HuH-7.5 (cell line): ENCODE measurements around the gene GPC5.
"Not testable (repeated sequence)": the region's sequence is repeated elsewhere in the genome, so short reads cannot be mapped to it uniquely, and the experiment has no call there.

Experiments used
- DNase-seq: peaks from one replicate; pipeline ENCODE4 v3.0.0; 2011; ENCODE audit warnings: low spot score

Gene GPC5

GRCh38 chr13:92657565-92657964 is 1259.1 kb downstream of the GPC5 start:
- DNase-seq, result no peak

- DNase-seq, result no peak
Observed at GRCh38 chr13:92658293-92658692, 1259.9 kb downstream of the GPC5 start.

DNA sequence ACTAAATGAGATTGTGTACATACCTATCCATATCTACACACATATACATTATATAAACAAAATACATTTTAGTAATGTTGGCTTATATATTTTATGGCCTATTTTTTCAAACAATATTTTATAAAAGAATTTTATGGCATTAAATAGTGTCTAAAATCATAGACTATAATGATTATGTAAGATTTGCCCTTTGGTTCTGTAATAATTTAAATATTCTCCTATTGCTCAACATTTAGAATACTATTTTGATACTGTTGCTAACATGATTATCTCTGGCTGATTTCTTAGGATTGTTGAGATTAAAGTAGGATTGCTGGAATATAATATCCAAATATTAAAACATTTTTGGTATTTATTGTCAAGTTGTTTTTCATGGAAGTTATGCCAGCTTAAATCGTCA is 1263.0 kb downstream of the GPC5 start:
- DNase-seq, result no peak

DNA sequence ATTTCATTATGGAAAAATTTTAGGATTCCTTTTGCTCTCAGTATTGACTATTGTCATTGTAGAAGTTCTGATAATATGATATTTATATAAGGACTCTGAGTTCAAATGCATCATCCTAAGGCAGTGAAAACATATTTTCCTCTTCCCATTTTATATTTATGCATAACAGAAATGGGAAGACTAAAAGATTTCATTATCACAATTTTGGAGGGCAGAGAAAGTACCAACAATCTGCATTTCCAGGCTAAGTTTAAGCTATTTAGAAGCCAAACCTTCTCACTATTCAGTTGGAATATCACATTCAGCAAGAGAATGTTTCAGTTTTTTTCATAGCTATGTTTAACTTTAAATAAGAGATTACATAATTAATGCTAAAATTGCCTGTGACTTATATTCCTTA is 1269.7 kb downstream of the GPC5 start:
- DNase-seq, result no peak

GRCh38 chr13:92670096-92670495 is 1271.7 kb downstream of the GPC5 start:
- no peak for DNase-seq

- no peak for DNase-seq
Observed at GRCh38 chr13:92671821-92672220, 1273.4 kb downstream of the GPC5 start.

GRCh38 chr13:92676246-92676645 is 1277.8 kb downstream of the GPC5 start:
- no peak for DNase-seq

DNA sequence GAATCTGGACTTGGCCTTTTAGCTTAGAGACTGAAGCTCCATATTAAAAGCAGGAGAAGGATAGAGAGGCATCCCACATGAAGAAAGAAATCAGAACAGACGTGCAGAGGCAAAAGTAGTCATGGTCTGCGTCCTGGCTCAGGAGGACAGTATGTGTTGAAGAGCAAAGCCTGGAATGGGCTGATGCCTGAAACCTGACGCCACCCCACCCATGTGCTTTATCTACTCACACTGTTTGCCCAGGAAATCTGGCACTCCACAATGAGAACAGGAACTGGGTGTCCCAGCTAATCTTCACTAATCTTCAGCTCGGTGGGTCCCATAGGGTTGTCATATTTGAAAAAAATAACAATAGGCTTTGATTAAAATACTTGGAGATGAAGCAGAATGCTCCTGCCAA is 1279.2 kb downstream of the GPC5 start:
- DNase-seq, result no peak

GRCh38 chr13:92679602-92680001 is 1281.2 kb downstream of the GPC5 start:
- no peak for DNase-seq

GRCh38 chr13:92681239-92681638 is 1282.8 kb downstream of the GPC5 start:
- no peak for DNase-seq

GRCh38 chr13:92682832-92683517 is 1284.6 kb downstream of the GPC5 start:
- no peak for DNase-seq

- no peak for DNase-seq
Observed at GRCh38 chr13:92694047-92694446, 1295.6 kb downstream of the GPC5 start.

DNA sequence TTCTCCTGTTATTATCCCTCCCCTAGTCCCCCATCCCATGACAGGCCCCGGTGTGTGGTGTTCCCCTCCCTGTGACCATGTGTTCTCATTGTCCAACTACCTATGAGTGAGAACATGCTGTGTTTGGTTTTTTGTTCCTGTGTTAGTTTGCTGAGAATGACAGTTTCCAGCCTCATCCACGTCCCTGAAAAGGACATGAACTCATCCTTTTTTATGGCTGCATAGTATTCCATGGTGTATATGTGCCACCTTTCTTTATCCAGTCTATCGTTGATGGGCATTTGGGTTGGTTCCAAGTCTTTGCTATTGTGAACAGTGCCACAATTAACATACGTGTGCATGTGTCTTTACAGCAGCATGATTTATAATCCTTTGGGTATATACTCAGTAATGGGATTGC is 1297.4 kb downstream of the GPC5 start:
- not testable (repeated sequence) for DNase-seq

DNA sequence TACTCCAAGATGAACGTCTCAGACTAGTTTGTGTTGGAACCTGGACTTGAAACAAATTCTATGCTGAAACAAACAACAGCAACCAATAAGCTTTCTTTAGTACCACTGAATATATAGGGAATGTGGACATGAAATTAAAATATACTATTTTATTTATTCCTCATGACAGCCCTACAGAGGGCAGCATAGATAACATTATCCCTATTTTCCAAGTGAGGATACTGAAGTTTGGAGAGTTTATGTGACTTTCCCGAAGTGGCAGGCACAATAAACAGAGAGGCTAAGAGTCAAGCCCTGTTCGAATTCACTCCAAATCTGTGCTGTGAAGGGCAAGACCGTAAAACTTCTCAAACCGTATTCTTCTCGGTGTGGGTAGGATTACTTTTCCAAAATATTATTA is 1318.3 kb downstream of the GPC5 start:
- DNase-seq, result no peak

DNA sequence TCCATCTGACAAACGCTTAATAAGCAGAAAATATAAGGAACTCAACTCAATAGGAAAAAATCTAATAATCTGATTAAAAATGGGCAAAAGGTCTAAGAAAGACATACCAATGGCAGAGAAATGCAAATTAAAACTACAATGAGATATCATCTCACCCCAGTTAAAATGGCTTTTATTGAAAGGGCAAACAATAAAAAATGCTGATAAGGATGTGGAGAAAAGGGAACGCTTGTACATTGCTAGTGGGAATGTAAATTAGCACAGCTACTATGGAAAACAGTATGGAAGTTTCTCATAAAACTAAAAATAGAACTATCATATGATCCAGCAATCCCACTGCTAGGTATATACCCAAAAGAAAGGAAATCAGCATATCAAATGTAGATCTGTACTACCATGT is 1319.4 kb downstream of the GPC5 start:
- DNase-seq, result no peak

DNA sequence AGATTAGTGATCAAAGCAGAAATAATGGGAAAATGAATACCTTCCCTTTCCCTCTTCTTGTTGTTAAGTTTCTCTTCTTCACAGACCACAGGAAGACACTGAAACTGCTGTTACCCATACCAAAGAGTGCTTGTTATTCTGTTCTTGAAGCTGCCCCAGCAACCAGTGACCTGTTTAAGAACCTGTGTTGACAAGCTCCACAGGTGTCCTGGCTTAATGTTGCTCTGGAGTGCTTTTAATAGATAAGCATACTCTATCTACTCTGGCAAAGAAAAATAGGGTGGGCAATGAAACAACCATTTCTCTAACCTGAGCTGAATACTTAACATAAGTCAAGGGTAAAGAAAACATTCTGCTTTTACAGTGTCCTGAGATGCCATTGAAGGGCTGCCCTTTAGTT is 1321.4 kb downstream of the GPC5 start:
- DNase-seq, result no peak

DNA sequence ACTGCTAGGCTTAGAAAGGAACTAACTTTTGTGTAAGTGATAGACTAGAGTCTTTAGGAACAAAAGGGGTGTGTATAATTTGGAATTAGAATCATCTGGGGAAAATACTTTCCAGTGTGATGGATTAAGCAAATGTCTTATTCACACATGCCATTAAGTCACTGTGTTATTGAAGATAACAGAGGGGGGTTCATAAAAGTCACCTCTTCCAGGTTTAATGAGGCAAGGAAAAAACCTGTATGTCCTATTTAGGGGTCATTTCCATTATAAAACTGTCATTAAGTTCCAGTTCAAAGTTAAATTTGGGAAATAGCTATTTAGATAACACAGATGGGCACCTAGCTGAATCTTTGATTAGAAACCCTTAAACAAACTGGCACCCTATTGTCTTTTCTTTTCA is 1323.2 kb downstream of the GPC5 start:
- DNase-seq, result no peak

DNA sequence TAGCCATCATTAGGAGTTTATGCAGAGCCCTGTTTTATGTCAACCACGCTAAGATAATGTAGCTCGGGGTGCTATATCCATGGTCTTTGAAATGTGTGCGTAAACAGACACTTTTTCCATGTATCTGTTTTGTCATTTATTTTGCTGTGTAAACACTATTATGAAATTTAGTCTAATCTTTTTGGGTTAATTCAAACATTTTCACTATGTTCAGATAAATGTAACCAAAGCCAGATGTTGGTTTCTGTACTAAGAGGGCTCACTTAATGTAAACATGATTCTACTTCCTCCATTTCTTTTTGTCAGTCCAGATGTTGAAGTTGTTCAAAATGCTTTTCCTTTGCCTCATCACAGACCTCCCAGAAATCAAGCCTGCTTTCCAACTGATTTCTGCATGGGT is 1328.7 kb downstream of the GPC5 start:
- DNase-seq, result no peak

GRCh38 chr13:92734068-92734467 is 1335.6 kb downstream of the GPC5 start:
- no peak for DNase-seq

GRCh38 chr13:92734545-92734944 is 1336.1 kb downstream of the GPC5 start:
- no peak for DNase-seq

DNA sequence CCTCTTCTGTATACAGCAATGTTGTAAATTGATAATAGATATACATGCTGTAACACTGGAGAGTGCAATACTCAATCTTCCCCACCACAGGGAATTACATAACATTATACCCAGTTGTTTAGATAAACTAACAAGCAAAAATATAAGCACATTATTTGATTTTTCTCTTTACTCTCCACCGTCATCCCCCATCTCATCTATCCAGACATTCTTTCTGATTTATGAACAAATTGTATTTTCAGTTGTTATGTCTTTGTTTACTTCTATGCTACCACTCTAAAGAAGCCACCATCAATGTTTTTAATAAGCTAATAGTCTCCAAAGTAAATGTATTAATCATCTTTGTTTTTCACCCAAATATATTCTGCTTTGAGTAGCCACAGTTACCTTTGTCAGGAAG is 1337.5 kb downstream of the GPC5 start:
- DNase-seq, result no peak

DNA sequence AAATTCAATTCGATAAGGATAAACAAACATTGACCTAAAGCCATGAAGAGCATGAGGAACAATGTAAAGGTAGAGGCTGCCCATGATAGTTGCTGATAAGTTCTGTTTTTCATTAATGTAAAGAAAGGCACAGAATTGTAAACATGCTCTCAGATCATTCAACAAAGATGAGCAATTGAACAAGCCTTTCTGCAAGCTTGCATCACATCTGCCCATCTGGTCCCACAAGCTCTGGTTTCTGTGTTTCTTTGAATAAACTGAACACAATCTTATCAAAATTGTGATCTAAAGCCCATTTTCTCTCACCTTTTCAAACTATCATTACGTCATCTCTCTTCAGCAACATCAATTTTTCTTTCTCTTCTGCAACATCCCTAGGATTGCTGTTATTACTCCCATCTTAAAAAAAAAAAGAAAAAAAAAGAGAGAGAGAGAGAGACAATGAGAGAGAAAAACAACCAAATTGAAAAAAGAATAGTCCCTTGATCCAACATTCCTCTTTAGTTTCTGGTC is 1340.9 kb downstream of the GPC5 start:
- no peak for DNase-seq

- no peak for DNase-seq
Observed at GRCh38 chr13:92743992-92744391, 1345.6 kb downstream of the GPC5 start.

DNA sequence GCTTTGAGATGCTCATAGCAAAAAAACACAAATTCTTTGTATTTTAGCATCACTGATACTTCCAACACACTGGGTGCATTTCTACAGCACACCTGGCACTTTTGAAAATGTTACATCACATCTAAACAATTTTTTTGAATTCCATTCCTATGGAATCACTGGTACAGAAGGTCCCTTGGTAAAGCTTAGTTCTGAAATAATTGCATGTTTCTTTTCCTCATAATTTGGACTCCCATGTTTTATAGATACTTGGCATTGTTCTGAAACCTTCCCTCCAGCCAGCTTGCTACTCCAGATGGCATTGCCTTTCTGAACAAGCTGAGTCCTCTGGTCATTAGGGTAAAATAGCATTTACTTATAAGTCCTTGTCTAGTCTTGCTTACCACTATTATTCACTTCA is 1346.8 kb downstream of the GPC5 start:
- no peak for DNase-seq
